Left lung (tissue), 10 donors: Measurements from ENCODE around the gene IGFBP6. TPM values are rescaled to one million over a fixed set of nuclear protein-coding genes. Genes with fewer than 3 reads are reported as not detected.

Source experiments
- ATAC-seq: fragments of 200-7000 bp; cut with Tn5 transposase; one replicate; pipeline ENCODE4 v1.9.1; 2020; ENCODE audit warnings: moderate library complexity
- DNase-seq, 4 donors: peaks; one replicate each; pipeline ENCODE4 v3.0.0-alpha.2; 2013 to 2020
- H3K27ac ChIP-seq, 2 donors: fragments of 200-600 bp; sonication (generic) in 1 of 2; one replicate each; pipeline versions ENCODE4 v1.5.0 to v1.8.0; 2020 to 2021
- H3K27me3 ChIP-seq, 2 donors: fragments of 200-600 bp; sonication (generic) in 1 of 2; one replicate each; pipeline versions ENCODE4 v1.5.0 to v1.8.0; 2020 to 2021
- H3K36me3 ChIP-seq, 2 donors: fragments of 200-600 bp; sonication (generic) in 1 of 2; one replicate each; pipeline versions ENCODE4 v1.5.0 to v1.8.0; 2020 to 2021
- H3K4me1 ChIP-seq, 2 donors: fragments of 200-600 bp; one replicate each; pipeline ENCODE4 v1.8.0; 2021
- H3K4me3 ChIP-seq, 2 donors: fragments of 200-600 bp; sonication (generic) in 1 of 2; one replicate each; pipeline versions ENCODE4 v1.5.0 to v1.8.0; 2020 to 2021; ENCODE audit warnings: mild to moderate bottlenecking in 1 of 2
- H3K9me3 ChIP-seq, 2 donors: fragments of 200-600 bp; sonication (generic) in 1 of 2; one replicate each; pipeline versions ENCODE4 v1.5.0 to v1.8.0; 2020 to 2021
- CTCF ChIP-seq, 2 donors: fragments of 200-600 bp; sonication (generic) in 1 of 2; IDR thresholded peaks; one replicate each; pipeline versions ENCODE4 v1.5.0 to v1.8.0; 2021; ENCODE audit warnings: antibody characterized with exemption in 2 of 2
- intact Hi-C, 2 donors: fragments of 100-400 bp; cut with DNase I; formaldehyde crosslinking; loops; one replicate each; pipeline versions ENCODE4 v1.11.2 to v1.14.2; 2022
- polyA plus RNA-seq, 6 donors: library from polyadenylated mRNA; unstranded; fragments of 120-200 nt; gene quantifications; one replicate each; pipeline ENCODE4 v1.2.1, GENCODE V29; 2013; ENCODE audit not compliant: insufficient read length in 6 of 6
- total RNA-seq, 2 donors: library from RNA; stranded (reverse); fragmentation: NEBNext Ultra II Directional; extraction: Animal tissue kit (Norgen Biotek cat#: 25700); gene quantifications; one replicate each; pipeline ENCODE4 v1.2.1, GENCODE V29; 2021
- donor health status: DM: no; HTN: yes; CAD: no.
- donor health status: DM: no; HTN: no; CAD: no.

The IGFBP6 gene
- total and polyA plus RNA-seq, 8 donors, result 15.4 to 29.1 (median 22.7) TPM

- DNase-seq (no peak), ATAC-seq (no peak)
- Histone ChIP-seq H3K27ac (no peak overlapping the region), H3K4me3 (no peak overlapping the region), H3K4me1 (no peaks in the 10 kb centered on the region), H3K9me3 (no peaks in the 10 kb centered on the region), H3K27me3 (no peaks in the 10 kb centered on the region), H3K36me3 (no peaks in the 10 kb centered on the region)
- no peak for TF ChIP-seq CTCF (IDR thresholded peaks at IDR 0.05)
- intact Hi-C loops, result no loop called here
These were observed 23.4 kb downstream of the IGFBP6 start for GRCh38 chr12:53120685-53121525.

GRCh38 chr12:53122961-53123468 is 25.5 kb downstream of the IGFBP6 start:
- no peak for ATAC-seq
- intact Hi-C loops, result no loop called here
- no peak overlapping the region for H3K4me3 ChIP-seq
- H3K36me3 ChIP-seq, result no peaks in the 10 kb centered on the region
- no peaks in the 10 kb centered on the region for H3K4me1 ChIP-seq
- DNase-seq, result peak in 1 of 4 donors; percentile 69
- no peak overlapping the region for H3K27ac ChIP-seq
- TF ChIP-seq CTCF (IDR thresholded peaks at IDR 0.05), result no peak
- no peaks in the 10 kb centered on the region for H3K27me3 ChIP-seq
- no peaks in the 10 kb centered on the region for H3K9me3 ChIP-seq

GRCh38 chr12:53123578-53124351 is 26.3 kb downstream of the IGFBP6 start:
- H3K9me3 ChIP-seq, result no peaks in the 10 kb centered on the region
- H3K27ac ChIP-seq, result no peak overlapping the region
- intact Hi-C loops, result no loop called here
- DNase-seq, result no peak
- no peak for ATAC-seq
- TF ChIP-seq CTCF (IDR thresholded peaks at IDR 0.05), result no peak
- no peaks in the 10 kb centered on the region for H3K27me3 ChIP-seq
- H3K4me1 ChIP-seq, result no peaks in the 10 kb centered on the region
- no peak overlapping the region for H3K4me3 ChIP-seq
- H3K36me3 ChIP-seq, result no peaks in the 10 kb centered on the region

GRCh38 chr12:53124352-53124723 is 26.9 kb downstream of the IGFBP6 start:
- intact Hi-C loops, result no loop called here
- TF ChIP-seq CTCF (IDR thresholded peaks at IDR 0.05), result no peak
- Histone ChIP-seq H3K27ac (no peak overlapping the region), H3K27me3 (no peaks in the 10 kb centered on the region), H3K36me3 (no peaks in the 10 kb centered on the region), H3K4me3 (no peak overlapping the region), H3K9me3 (no peaks in the 10 kb centered on the region), H3K4me1 (no peaks in the 10 kb centered on the region)
- ATAC-seq, result no peak
- DNase-seq, result no peak

DNA sequence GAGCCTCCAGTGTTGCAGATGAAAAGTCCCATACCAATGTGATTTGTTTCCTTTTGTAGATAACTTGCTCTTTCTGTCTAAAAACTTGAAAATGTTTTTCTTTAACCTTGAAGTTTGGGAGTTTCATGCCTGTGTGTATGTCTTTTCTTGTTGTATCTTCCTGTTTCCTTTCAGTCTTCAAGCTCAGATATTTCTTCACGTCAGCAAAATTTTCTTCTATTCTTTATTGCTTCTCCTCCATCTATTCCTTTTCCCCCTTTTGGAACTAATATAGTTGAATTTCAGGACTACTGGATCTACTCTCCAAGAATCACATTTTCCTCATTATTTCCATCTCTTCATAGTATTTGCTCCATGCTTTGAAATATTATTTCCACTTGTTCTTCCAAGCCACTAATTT is 29.7 kb downstream of the IGFBP6 start:
- Histone ChIP-seq H3K9me3 (no peaks in the 10 kb centered on the region), H3K27ac (no peak overlapping the region), H3K4me3 (no peak overlapping the region), H3K4me1 (no peaks in the 10 kb centered on the region), H3K36me3 (no peaks in the 10 kb centered on the region), H3K27me3 (no peaks in the 10 kb centered on the region)
- intact Hi-C loops, result no loop called here
- ATAC-seq (no peak), DNase-seq (no peak)
- TF ChIP-seq CTCF (IDR thresholded peaks at IDR 0.05), result no peak
